ENCODE results near the gene LEFTY1.
A peak's percentile ranks its signal among the peaks of the same experiment; 100 is the strongest.

Gene LEFTY1

DNA sequence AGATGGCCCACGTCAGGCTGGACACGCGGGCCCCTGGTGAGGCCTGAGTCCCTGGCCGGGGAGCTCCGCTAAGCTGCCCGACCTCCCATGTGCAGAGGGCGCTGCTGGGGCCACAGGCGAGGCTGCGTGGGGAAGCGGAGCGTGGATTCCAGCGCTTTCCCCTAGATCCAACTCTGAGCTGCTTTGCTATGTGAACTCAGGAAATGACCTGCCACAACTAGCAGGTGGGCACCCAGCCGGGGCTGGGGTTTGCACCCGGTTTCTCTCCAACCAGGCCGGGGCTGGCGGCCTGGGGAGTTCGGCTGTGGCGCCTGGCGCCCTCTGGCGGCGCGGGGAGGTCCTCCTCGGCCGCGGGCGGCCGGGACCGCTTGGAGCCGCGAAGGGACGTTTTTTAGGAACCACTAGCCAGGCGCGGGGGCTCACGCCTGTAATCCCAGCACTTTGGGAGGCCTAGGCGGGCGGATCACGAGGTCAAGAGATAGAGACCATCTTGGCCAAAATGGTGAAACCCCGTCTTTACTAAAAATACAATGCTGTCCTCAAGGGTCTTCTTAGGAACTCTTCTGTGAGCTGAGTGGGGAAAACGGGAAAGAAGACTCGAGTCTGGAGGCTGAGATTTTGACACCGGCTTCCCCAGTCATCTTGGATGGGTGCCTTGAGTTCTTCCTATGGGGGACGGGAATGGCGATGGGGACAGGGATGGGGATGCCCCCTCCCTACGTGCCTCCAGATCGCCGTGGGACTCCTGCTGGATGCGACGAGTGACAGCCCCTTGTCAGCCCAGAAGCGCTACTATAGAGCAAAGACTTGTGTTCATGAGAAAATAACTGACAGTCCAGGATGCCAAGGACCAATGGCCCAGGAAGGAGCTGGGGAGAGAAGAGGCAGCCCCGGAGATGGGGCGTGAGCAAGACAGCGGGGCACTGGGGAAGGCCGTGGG, 22.5 kb upstream of the LEFTY1 start:
- ChIA-PET CTCF (interaction anchor here (0.6 to 14.9 kb wide), 36 partner anchors 11 to 456 kb away, joined by 3 to 190 read pairs (median 5); partner anchors contain the start of genes EPHX1, LEFTY2, PYCR2 and SRP9), POLR2A (interaction anchor here (0.5 to 1.1 kb wide), 2 partner anchors 9 to 347 kb away, joined by 4 read pairs; no protein-coding TSS in a partner anchor)
- H3K4me3 ChIP-seq (ENCODE audit: low read depth, low read length) = no peak overlapping the region; the same call in 1 of the 2 replicates
- DNase-seq (ENCODE audit: low read depth, low spot score) = no peak
- TF ChIP-seq, protein P1, sequence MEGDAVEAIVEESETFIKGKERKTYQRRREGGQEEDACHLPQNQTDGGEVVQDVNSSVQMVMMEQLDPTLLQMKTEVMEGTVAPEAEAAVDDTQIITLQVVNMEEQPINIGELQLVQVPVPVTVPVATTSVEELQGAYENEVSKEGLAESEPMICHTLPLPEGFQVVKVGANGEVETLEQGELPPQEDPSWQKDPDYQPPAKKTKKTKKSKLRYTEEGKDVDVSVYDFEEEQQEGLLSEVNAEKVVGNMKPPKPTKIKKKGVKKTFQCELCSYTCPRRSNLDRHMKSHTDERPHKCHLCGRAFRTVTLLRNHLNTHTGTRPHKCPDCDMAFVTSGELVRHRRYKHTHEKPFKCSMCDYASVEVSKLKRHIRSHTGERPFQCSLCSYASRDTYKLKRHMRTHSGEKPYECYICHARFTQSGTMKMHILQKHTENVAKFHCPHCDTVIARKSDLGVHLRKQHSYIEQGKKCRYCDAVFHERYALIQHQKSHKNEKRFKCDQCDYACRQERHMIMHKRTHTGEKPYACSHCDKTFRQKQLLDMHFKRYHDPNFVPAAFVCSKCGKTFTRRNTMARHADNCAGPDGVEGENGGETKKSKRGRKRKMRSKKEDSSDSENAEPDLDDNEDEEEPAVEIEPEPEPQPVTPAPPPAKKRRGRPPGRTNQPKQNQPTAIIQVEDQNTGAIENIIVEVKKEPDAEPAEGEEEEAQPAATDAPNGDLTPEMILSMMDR (IDR thresholded peaks at IDR 0.05; ENCODE audit: insufficient read depth, low read length, missing control alignments) = peak; percentile 77

DNA sequence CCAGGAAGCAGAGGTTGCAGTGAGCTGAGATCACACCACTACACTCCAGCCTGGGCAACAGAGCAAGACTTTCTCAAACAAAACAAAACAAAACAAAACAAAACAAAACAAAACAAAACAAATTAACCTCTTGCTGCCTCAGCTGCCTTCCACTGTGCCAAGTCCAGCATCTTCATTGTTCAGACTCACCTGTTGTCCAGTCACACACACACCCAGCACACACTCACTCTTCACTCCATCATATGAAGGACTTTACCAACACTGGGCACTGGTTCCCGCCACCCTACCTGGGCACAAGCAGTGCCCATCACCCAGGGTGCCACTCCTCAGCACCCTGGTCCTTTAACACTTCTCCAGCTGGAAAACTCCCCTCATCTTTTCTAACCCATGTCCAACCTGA, 20.5 kb upstream of the LEFTY1 start:
- ChIA-PET POLR2A (no interaction called here), CTCF (interaction anchor here (1.6 to 14.9 kb wide), 6 partner anchors 10 to 437 kb away, joined by 6 to 190 read pairs (median 36); partner anchors contain the start of genes PYCR2, SRP9 and TMEM63A)
- no peak overlapping the region for H3K4me3 ChIP-seq (ENCODE audit: low read depth, low read length)
- TF ChIP-seq, protein P1 (IDR thresholded peaks at IDR 0.05; ENCODE audit: insufficient read depth, low read length, missing control alignments) = no peak
- DNase-seq (ENCODE audit: low read depth, low spot score) = no peak

DNA sequence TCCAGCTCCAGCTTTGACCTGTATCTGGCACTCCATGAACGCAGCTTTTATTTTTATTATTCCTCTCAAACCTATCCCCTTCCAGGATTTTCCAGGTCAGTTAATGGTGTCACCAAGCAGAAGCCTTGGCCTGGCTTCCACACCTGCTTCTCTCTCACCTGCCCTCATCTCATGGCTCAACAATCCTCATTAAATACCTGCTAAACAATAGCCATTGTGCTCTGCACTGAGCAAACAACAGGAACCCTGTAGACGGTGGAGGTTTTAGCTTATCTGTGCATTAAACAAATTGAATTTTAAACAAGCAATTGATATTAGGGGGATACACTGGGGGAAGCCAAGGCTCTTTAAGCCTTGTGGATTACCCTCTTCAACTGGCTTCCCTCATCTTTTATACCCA, 19.8 kb upstream of the LEFTY1 start:
- CTCF ChIA-PET = interaction anchor here (0.8 to 14.9 kb wide), 7 partner anchors 8 to 436 kb away, joined by 3 to 190 read pairs (median 6); partner anchors contain the start of genes PYCR2 and TMEM63A
- POLR2A ChIA-PET = no interaction called here
- no peak for DNase-seq (ENCODE audit: low read depth, low spot score)
- TF ChIP-seq, protein P1 (IDR thresholded peaks at IDR 0.05; ENCODE audit: insufficient read depth, low read length, missing control alignments) = no peak
- H3K4me3 ChIP-seq (ENCODE audit: low read depth, low read length) = no peak overlapping the region

DNA sequence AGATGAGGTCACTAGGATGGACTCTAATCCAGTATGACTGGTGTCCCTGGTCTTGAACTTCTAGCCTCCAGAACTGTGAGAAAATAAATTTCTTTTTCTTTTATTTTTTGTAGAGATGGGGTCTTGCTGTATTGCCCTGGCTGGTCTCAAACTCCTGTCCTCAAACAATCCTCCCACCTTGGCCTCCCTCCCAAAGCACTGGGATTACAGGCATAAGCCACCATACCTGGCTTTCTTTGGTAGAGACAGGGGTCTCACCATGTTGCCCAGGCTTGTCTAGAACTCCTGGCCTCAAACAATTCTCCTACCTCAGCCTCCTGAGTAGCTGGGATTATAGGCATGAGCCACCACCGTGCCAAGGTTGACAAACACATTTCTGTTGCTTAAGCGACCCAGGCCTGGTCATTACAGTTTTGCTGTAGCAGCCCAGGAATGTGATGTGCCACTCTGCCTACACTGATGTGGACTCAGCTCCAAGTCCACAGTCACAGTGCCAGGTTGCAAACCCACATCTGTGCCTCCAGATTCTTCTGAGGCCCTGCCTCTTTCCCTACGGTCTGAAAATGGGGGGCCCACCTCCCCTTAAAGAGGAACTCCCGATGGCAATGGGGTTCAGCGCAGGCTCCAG, 19.2 kb upstream of the LEFTY1 start:
- no peak for DNase-seq (ENCODE audit: low read depth, low spot score)
- TF ChIP-seq, protein P1 (IDR thresholded peaks at IDR 0.05; ENCODE audit: insufficient read depth, low read length, missing control alignments) = no peak
- H3K4me3 ChIP-seq (ENCODE audit: low read depth, low read length) = no peak overlapping the region
- POLR2A ChIA-PET = no interaction called here
- CTCF ChIA-PET = interaction anchor here (0.8 to 14.9 kb wide), 6 partner anchors 8 to 435 kb away, joined by 3 to 190 read pairs (median 3); no protein-coding TSS in a partner anchor

DNA sequence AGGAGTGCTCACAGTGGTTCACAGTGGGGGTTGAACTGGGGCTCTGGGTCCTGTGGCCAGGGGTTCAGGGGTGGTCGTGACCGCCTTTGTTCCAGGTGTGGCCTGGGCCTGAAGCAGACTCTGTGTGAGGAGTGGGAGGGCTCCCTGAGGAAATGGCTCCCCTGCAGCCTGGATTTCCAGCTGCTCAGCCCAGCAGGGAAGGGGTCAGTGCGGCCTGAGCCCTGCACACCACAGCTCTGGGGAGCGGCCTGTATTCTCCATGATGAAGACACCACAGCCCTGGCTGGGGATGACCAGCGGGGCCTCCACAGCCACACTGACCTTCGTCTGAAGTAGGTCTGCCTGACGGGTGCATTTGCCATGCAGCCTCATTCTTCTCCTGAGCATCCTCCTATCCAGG, 18.4 kb upstream of the LEFTY1 start:
- TF ChIP-seq, protein P1 (IDR thresholded peaks at IDR 0.05; ENCODE audit: insufficient read depth, low read length, missing control alignments) = no peak
- CTCF ChIA-PET = interaction anchor here (0.6 to 1.5 kb wide), 4 partner anchors 15 to 433 kb away, joined by 3 to 5 read pairs (median 3); no protein-coding TSS in a partner anchor
- no peak overlapping the region for H3K4me3 ChIP-seq (ENCODE audit: low read depth, low read length)
- POLR2A ChIA-PET = no interaction called here
- no peak for DNase-seq (ENCODE audit: low read depth, low spot score)

Data from AG04449 (cell line).